HUES48 (cell line): ENCODE results near the gene CBLL1.
A peak's percentile ranks its signal among the peaks of the same experiment; 100 is the strongest.

Experiments used
- H3K27ac ChIP-seq: one replicate; pipeline ENCODE4 v1.7.0; 2013; ENCODE audit warnings: low read depth, low read length, inconsistent platforms
- H3K27me3 ChIP-seq: 2 replicates; pipeline ENCODE4 v1.6.1; 2013; ENCODE audit warnings: mild to moderate bottlenecking, low read length; ENCODE audit not compliant: control insufficient read depth, insufficient read depth
- H3K36me3 ChIP-seq: 2 replicates; pipeline ENCODE4 v1.6.1; 2013; ENCODE audit warnings: low read length; ENCODE audit not compliant: control insufficient read depth, insufficient read depth
- H3K4me1 ChIP-seq: 2 replicates; pipeline ENCODE4 v1.6.1; 2013; ENCODE audit warnings: mild to moderate bottlenecking, low read length; ENCODE audit not compliant: control insufficient read depth, insufficient read depth
- H3K4me3 ChIP-seq: 2 replicates; pipeline ENCODE4 v1.5.1; 2013; ENCODE audit warnings: mild to moderate bottlenecking, low read depth, low read length
- H3K9ac ChIP-seq: 2 replicates; pipeline ENCODE4 v1.6.1; 2013; ENCODE audit warnings: mild to moderate bottlenecking, low read depth, low read length, moderate library complexity
- H3K9me3 ChIP-seq: 2 replicates; pipeline ENCODE4 v1.6.1; 2013; ENCODE audit warnings: low read length; ENCODE audit not compliant: control insufficient read depth, insufficient read depth

Gene CBLL1, protein sequence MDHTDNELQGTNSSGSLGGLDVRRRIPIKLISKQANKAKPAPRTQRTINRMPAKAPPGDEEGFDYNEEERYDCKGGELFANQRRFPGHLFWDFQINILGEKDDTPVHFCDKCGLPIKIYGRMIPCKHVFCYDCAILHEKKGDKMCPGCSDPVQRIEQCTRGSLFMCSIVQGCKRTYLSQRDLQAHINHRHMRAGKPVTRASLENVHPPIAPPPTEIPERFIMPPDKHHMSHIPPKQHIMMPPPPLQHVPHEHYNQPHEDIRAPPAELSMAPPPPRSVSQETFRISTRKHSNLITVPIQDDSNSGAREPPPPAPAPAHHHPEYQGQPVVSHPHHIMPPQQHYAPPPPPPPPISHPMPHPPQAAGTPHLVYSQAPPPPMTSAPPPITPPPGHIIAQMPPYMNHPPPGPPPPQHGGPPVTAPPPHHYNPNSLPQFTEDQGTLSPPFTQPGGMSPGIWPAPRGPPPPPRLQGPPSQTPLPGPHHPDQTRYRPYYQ

DNA sequence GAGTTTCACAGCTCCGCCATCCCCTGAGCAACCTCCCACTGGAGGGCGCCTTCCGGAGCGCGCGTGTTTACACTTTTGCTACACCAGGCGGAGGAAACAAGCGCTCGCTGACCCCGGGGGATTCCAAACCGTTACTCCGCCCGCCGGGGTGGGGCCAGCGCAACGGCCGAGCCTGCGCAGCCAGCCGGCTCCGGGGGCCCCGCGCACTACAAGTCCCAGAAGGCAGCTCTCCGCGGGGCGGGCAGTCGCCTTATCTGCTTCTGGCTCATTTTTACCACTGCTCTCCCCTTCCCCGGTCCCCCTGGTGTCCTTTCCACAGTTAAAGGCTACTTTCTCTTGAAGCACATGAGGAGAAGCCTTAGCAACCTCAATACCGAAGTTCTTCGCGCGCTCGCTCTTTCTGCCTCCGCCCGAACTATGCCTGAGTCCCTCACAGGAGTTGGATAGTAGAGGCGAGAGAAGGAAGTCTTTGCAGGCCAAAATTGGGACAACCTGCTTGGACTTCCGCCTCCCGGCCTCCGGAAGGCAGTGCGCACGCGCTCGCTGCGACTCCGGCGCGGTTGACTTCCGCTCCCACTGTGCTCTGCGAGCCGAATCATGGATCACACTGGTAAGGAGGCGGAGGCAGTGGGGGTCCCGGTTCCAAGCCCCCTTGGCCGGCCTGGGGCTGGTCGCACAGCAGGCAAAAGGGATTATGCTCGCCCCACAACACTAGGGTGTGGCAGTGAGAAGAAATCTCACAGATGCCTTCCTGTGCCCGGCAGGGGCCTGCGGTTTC lies at the start of gene CBLL1:
Gene CBLL1, plus strand, starts transcription at position 576 of the 778 bp plus-strand sequence. Its CDS starts 22 bp downstream, at position 598.
- peak within 1 kb of the TSS; percentile 90 for H3K9ac ChIP-seq
- peak within 1 kb of the TSS; percentile 96 for H3K4me3 ChIP-seq
- H3K4me1 ChIP-seq, result peaks cover 26% of the 10 kb centered on the region
- no peaks in the 10 kb centered on the region for H3K9me3 ChIP-seq
- peaks cover 6% of the 10 kb centered on the region for H3K36me3 ChIP-seq
- peak within 1 kb of the TSS; percentile 98 for H3K27ac ChIP-seq
- H3K27me3 ChIP-seq, result no peaks in the 10 kb centered on the region

DNA sequence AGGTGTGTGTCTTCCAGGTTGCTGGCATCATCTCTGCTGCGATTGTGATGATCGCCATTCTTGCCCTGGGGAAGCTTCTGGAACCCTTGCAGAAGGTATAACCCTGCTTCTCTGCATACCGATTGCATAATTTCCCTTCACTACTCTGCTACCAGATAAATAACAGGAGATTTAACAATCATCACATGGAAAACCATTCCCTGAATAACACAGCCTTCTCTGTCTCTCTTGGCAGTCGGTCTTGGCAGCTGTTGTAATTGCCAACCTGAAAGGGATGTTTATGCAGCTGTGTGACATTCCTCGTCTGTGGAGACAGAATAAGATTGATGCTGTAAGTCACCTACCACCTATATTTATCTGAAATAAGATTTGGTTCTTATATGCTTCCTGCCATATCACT lies 49.6 kb upstream of the CBLL1 start:
- Histone ChIP-seq H3K9me3 (no peaks in the 10 kb centered on the region), H3K27ac (no peak overlapping the region), H3K4me3 (no peak overlapping the region)

DNA sequence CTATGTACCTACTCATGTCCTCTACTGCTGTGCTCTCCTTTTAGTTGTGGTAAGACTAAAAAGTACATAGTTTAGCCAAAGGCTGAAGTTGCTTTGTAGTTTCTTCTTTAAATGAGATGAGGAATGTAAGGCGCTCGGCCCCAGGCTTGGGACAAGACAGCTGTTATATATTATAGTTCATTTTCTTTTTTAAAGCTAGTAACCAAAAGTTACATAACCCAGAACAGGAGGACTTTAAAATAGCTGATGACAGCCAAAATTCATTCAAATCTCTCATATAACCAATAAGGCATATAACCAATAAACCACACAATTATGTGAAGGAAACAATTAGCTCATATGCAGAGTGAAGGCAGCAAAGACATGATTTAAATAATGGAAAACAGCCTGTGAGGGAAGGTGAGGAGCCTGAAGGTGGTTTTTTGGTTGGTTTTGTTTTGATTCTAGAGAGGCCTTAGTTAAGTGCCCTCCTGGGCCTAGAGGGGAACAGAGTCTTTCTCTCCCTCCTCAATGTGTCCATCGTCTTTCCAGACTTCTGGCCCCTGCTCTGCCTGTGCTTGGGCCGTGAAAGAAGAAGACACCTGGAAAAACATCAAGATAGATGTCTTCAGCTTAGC lies 47.5 kb upstream of the CBLL1 start:
- Histone ChIP-seq H3K9ac (no peak overlapping the region), H3K36me3 (no peaks in the 10 kb centered on the region), H3K27me3 (no peaks in the 10 kb centered on the region), H3K4me3 (no peak overlapping the region), H3K9me3 (no peaks in the 10 kb centered on the region), H3K27ac (no peak overlapping the region), H3K4me1 (peaks cover 16% of the 10 kb centered on the region)

More for the DNA sequence above, 49.6 kb upstream of the CBLL1 start:
- Histone ChIP-seq H3K27me3 (no peaks in the 10 kb centered on the region), H3K4me1 (peaks cover 27% of the 10 kb centered on the region), H3K36me3 (no peaks in the 10 kb centered on the region), H3K9ac (no peak overlapping the region)

DNA sequence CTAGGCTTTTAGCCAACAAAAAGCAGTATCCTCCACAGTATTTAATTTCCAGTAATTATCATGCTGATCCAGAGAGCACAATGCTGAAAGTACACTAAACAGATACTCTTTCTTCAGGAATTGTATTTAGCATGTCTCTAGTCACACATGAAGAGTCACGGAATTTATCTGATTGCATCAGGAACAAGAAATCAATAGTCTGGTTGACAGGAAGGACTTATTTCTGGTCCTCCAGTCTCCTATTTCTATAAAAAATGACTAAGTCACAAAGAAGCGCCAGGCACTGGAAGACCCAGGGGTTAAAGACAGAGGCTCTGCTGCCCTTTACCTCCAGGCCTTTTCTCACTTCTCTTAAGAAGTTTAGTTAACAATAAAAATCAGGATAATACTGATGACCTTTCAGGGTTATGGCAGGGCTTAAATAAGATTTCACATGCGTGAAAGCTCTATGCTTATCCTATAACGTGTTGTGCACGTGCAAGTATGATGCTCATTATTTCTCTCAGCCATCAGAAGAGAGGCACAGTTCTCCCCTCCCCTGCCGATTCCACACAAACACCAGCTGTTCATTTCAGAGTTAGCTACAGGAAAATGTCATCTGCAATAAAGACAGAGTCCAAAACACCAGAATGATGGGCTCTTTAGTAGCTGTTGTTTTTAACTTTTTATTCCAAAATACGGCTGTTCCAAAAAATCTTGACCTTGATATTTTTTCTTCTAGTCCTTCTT lies 46.5 kb upstream of the CBLL1 start:
- Histone ChIP-seq H3K36me3 (no peaks in the 10 kb centered on the region), H3K27me3 (no peaks in the 10 kb centered on the region), H3K9me3 (no peaks in the 10 kb centered on the region), H3K4me1 (peaks cover 16% of the 10 kb centered on the region), H3K4me3 (no peak overlapping the region), H3K27ac (no peak overlapping the region), H3K9ac (no peak overlapping the region)

DNA sequence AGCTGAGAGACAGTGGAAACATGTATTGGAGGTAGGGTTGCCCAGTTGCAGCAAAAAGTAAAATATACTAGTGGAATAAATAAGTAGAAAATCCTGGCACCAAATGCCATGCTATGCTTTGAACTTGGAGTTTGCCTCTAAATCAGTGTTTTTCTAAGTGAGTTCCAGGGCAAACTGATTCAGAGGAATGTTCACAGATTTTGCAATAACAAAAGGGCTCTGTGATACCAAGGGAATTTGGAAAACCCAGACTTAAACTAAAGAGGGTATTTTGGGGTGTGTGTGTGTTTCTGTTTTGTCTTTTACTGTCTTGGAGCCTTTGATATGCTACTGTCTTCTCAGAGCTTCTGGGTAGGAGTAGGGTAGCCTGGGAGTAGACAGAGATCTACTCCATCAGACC lies 43.4 kb upstream of the CBLL1 start:
- no peak overlapping the region for H3K4me3 ChIP-seq
- no peaks in the 10 kb centered on the region for H3K4me1 ChIP-seq
- no peaks in the 10 kb centered on the region for H3K27me3 ChIP-seq
- no peaks in the 10 kb centered on the region for H3K36me3 ChIP-seq
- no peak overlapping the region for H3K27ac ChIP-seq
- H3K9ac ChIP-seq, result no peak overlapping the region
- H3K9me3 ChIP-seq, result no peaks in the 10 kb centered on the region

DNA sequence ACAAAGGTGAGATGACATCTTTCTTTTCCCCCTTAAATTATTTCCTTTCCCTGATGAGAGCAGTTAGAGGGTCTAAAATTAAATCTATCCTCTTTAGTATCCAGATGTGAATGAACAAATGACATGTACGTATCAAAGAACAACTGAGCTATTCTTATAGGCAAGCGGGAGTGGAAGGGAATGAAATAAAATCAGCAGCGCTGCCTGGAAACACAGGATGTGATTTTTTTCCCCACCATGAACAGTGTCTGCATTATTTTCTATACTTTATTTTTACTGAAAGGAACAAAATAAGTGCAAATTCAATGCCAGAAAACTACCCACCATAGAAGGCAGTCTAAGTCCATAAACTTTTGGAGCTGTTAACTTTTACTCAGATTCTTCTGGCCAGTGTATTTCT lies 42.8 kb upstream of the CBLL1 start:
- Histone ChIP-seq H3K36me3 (no peaks in the 10 kb centered on the region), H3K9ac (no peak overlapping the region), H3K27ac (no peak overlapping the region), H3K4me1 (no peaks in the 10 kb centered on the region), H3K9me3 (no peaks in the 10 kb centered on the region), H3K4me3 (no peak overlapping the region), H3K27me3 (no peaks in the 10 kb centered on the region)

DNA sequence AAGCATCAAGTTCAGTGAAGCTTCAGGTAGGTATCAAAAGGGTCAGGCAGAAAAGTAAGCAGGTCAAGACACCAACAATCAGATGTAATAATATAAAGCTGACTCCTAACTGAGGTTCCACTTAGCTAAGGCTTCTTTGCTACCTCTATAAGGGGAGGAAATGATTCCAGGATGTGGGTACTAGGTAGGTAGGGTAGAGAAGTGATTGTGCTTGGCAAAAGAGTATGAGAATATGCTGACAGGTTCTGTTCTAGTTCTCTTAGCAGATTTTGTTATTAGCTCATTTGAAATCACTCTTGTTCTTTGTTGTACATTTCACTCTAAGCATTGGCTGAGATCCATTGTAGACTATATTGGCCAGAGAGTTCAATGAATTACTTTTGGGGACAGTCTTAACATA lies 40.7 kb upstream of the CBLL1 start:
- no peak overlapping the region for H3K4me3 ChIP-seq
- no peak overlapping the region for H3K27ac ChIP-seq
- H3K9ac ChIP-seq, result no peak overlapping the region
- H3K9me3 ChIP-seq, result no peaks in the 10 kb centered on the region
- no peaks in the 10 kb centered on the region for H3K4me1 ChIP-seq
- H3K36me3 ChIP-seq, result no peaks in the 10 kb centered on the region
- H3K27me3 ChIP-seq, result no peaks in the 10 kb centered on the region

DNA sequence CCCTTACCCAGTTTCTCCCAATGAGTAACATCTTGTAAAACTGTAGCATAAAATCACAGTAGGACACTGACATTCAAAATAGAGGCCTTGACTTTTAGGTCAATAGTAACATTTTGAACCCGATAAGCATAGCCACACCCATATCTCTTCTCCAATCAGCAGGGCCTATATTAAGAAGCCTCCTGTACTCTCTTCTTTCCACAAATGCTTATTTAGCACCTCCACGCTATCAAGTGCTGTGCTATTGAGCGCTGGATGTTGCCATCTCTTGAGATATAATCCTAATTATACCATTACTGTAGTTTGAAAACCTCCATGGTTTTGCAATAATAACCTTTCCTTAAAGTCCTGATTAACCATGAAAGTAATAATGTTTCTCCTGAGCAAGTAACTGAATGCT lies 40.1 kb upstream of the CBLL1 start:
- Histone ChIP-seq H3K27ac (no peak overlapping the region), H3K27me3 (no peaks in the 10 kb centered on the region), H3K4me1 (no peaks in the 10 kb centered on the region), H3K9me3 (no peaks in the 10 kb centered on the region), H3K4me3 (no peak overlapping the region), H3K36me3 (no peaks in the 10 kb centered on the region), H3K9ac (no peak overlapping the region)

DNA sequence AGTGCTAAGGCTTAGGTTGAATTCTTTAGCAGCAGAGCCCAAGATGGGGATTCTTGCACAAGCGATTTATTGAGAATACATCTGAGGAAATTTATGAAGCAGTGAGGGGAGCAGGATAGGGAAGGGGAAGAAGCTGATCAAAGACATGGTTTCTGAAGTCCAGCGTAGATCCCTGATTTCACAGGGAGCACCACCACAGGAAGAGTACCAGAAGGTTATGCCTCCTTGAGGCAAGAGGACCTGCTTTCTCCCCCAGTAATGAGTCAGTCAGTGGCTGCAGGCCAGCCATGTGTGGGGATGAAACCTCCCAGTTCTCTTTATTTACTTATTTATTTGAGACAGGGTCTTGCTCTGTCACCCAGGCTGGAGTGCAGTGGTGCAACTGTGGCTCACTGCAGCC lies 35.0 kb upstream of the CBLL1 start:
- Histone ChIP-seq H3K4me1 (no peaks in the 10 kb centered on the region), H3K9me3 (no peaks in the 10 kb centered on the region), H3K27me3 (no peaks in the 10 kb centered on the region), H3K9ac (no peak overlapping the region), H3K27ac (no peak overlapping the region), H3K4me3 (no peak overlapping the region), H3K36me3 (no peaks in the 10 kb centered on the region)

DNA sequence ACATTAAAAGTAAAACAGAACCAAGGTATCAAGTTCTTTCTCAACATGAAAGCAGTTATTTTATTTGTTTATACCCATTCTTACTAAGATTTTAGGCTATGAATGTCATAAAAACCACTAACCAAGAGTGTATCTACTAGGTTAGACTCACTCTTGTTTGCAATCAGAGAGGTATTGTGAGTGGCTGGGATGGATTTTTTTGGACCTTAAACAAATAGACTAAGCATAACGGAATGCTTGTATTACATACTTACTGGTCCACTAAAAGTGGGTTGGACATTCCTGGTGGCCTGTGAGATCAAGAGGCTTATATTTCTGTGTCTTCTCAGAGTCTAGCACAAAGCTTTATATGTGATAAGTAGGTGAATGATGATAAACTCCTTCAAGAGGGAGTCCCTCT lies 32.6 kb upstream of the CBLL1 start:
- Histone ChIP-seq H3K4me3 (no peak overlapping the region), H3K9me3 (no peaks in the 10 kb centered on the region), H3K36me3 (no peaks in the 10 kb centered on the region), H3K27me3 (no peaks in the 10 kb centered on the region), H3K4me1 (no peaks in the 10 kb centered on the region), H3K27ac (no peak overlapping the region), H3K9ac (no peak overlapping the region)
